Right hindlimb (tissue), 1 donor: ENCODE measurements around the gene BMP7.
A peak's percentile ranks its signal among the peaks of the same experiment; 100 is the strongest.
"Not testable (repeated sequence)": the region's sequence is repeated elsewhere in the genome, so short reads cannot be mapped to it uniquely, and the experiment has no call there.

Source experiments
- DNase-seq: peaks from one replicate; pipeline ENCODE4 v3.0.0-alpha.2; 2018

BMP7 gene

GRCh38 chr20:57287007-57287880, 20.8 kb upstream of the BMP7 start:
- no peak for DNase-seq

GRCh38 chr20:57283860-57284259, 17.4 kb upstream of the BMP7 start:
- no peak for DNase-seq

DNA sequence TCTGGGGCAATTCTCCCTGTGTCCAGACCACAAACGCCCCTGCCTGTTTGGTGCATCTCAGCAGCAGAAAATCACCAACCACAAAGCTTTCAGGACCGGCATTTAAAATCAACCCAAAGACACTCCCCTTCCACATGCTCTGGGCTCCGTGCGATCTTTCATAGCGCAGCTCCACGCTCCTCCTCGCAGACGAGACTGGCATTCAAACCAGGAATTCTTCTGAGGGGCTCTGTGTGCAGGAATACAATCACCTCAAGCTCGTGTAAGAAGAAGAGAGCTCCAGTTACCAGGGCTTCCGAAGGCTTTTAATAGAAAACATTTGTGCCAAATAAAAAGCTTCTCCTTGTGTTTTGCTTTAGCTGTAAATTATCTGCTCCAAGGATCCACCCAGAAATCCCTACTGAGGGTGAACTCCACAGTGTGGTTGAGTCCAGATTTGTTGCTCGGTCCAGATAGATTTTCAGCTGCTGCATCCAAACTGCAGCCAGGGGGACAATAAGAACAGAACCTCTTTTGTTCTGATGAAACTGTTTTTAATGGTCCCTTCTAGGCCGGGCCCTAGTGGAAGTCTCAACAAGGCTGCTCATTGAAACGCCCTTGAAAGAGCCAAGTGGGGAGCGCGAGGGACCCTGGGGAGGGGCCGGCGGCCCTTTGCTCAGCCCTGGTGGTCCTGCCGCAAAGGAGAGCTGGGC, 16.4 kb upstream of the BMP7 start:
- peak; percentile 43 for DNase-seq

- DNase-seq: no peak
These were observed 15.5 kb upstream of the BMP7 start for GRCh38 chr20:57281900-57282299.

DNA sequence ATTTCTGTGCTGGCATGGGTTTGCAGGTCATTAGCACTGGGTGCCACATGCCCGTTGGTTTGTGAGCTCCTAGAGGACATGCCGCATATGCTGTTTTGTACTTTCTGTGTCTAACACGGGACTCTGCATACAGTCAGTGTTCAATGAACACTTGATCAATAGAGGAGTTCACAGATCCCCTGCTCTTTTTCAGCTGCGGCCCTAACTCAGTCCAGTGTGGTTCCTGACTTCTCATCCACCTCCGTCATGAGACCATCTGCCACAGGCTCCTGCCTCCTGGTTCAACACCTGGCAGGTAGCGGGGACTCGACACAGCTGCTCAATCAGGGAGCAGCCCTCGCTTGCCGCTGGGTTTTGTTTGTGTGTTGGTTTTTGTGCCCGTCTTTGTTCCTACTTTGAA, 13.8 kb upstream of the BMP7 start:
- no peak for DNase-seq

GRCh38 chr20:57279548-57279947, 13.1 kb upstream of the BMP7 start:
- not testable (repeated sequence) for DNase-seq

DNA sequence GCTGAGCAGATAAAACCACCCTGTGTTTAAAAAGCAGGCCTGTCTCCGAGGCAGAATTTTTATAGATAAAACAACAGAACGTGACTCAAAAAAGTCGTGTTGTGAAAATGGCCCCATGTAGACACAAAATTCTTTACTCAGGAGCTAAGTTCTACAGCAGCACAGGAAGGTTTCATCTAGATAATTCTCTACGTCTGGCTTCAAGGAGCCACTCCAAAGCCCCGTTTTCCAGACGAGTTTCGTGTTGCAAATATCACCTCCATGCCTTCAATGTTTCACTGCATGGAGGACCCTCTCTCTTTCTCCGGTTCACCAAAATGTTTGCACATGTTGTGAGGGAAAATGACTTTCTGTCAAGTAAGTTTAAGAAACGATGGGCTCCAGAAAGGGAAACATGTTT, 12.0 kb upstream of the BMP7 start:
- DNase-seq: no peak

GRCh38 chr20:57277398-57278105, 11.1 kb upstream of the BMP7 start:
- DNase-seq: no peak

- DNase-seq: no peak
These were observed 9.8 kb upstream of the BMP7 start for GRCh38 chr20:57276221-57276620.

DNA sequence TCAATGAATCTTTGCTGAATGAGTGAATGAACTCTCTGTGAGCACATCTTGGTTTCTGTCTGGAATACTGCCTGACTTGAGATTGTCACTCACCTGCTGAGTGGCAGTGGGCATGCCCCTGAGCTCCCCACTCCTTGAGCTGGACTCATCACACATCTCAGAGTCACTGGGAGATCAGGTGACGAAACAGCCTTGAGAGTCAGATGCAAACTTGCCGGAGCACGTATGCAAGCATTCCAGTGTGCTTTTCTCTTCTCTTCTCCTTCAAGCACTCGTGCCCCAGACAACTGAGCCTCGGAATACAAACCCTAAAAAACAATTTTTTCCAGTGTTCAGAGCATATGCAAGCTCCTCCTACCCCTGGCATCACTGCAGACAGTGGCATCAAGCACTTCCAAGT, 9.4 kb upstream of the BMP7 start:
- no peak for DNase-seq

GRCh38 chr20:57275334-57275733, 8.9 kb upstream of the BMP7 start:
- no peak for DNase-seq

- DNase-seq: no peak
These were observed 8.4 kb upstream of the BMP7 start for GRCh38 chr20:57274846-57275245.

GRCh38 chr20:57274299-57274698, 7.9 kb upstream of the BMP7 start:
- no peak for DNase-seq

DNA sequence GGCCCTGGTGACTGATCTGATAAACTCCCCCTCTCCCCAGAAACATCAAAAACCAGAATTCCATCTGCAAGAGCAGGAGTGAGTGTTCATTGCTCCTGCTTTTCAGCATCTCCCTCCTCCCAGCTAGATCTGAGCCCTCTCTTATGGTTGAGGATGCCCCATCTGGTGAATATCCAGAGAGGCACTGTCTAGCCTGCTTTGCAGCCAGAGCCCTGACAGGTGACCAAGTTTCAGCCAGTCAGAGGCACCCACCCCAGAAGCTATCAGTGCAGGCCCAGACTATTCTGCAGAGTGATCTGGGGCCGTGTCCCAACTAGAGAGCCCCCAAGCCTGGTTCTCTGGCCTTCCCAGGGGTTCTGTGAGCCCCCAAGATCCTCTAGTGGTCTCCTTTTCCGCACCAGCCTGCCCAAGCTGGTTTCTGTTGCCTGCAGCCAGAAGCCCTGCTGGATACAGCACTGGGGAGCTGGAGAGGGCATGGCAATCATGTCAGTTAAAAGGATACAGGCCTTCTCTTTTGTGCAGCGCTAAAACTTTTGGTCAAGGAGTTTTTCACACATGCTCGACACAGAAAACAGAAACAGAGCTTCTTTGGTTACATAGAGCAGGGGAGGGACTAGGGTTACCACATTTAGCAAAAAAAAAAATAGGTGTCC, 6.6 kb upstream of the BMP7 start:
- no peak for DNase-seq

GRCh38 chr20:57270204-57270984, 4.0 kb upstream of the BMP7 start:
- DNase-seq: no peak

GRCh38 chr20:57269148-57269984, 2.9 kb upstream of the BMP7 start:
- no peak for DNase-seq

DNA sequence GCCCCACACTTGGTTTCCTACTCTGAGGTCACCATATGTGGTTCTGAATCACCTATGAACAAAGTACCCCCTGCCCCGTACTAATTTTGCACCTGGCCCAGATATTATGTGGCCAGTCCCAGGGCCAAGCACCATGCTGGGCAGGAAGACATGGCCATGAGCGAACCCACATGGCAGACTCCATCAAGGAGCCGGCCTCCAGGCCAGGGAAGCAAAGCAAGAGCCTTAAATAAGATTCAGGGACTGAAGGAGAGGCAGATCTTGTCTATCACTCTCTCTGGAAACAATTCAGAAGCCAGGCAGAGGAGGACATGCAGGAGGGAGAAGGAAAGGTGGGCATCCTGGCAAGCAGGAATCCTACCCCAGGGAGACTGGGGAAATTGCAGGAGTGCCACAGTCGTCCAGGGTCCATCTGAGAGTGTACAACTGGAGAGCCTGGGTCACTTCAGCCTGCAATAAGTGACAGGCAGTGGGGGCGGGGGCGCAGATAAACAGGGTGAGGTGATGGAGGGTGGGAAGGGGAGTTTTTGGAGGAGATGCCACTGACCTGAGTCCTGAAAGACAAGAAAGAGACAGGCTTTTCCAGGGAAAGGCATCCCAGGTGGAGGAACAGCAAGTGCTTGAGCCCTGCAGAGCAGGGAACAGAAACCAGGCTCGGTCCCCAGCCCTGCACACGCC, 2.1 kb upstream of the BMP7 start:
- DNase-seq: no peak

- DNase-seq: no peak
These were observed 849 bp upstream of the BMP7 start for GRCh38 chr20:57267158-57267821.

GRCh38 chr20:57265997-57266290, 497 bp downstream of the BMP7 start:
- no peak for DNase-seq

GRCh38 chr20:57265336-57265996, 975 bp downstream of the BMP7 start:
- no peak for DNase-seq
